OCI-LY7 (cell line): ENCODE measurements around the gene CD164L2. TPM values are rescaled to one million over a fixed set of nuclear protein-coding genes. Genes with fewer than 3 reads are reported as not detected.

Source experiments
- BruUV-seq: library from RNA; stranded (reverse); fragments of 400-500 nt; replicated peaks from 2 replicates; lab custom pipeline; 2021; lab: Mats Ljungman, UMichigan
- CTCF ChIA-PET: fragments of 300-600 bp; sonication (Branson Sonifier 250); formaldehyde crosslinking; loops from one replicate; lab custom pipeline; 2022; ENCODE audit warnings: antibody characterized with exemption; ENCODE audit not compliant: unreplicated experiment; lab: Charles Lee
- POLR2A ChIA-PET: fragments of 300-600 bp; sonication (Branson Sonifier 250); formaldehyde crosslinking; loops from one replicate; lab custom pipeline; 2022; ENCODE audit warnings: antibody characterized with exemption; lab: Charles Lee
- DNase-seq: peaks from one replicate; pipeline ENCODE4 v3.0.0-alpha.2; 2015; ENCODE audit warnings: low spot score
- H2AFZ ChIP-seq: fragments of 200-600 bp; sonication (generic), shearing (Covaris generic); 2 replicates; pipeline ENCODE4 v1.6.1; 2014; ENCODE audit warnings: mild to moderate bottlenecking, antibody characterized with exemption, low read length, moderate library complexity
- H3K27ac ChIP-seq: fragments of 200-600 bp; sonication (generic); 2 replicates; pipeline ENCODE4 v1.5.1; 2014; ENCODE audit warnings: mixed run types, low read depth, mild to moderate bottlenecking, moderate library complexity, low read length, inconsistent platforms; ENCODE audit not compliant: poor library complexity, severe bottlenecking
- H3K36me3 ChIP-seq: fragments of 200-600 bp; sonication (generic); 2 replicates; pipeline ENCODE4 v1.6.1; 2014; ENCODE audit warnings: mild to moderate bottlenecking, antibody characterized with exemption, low read length, moderate library complexity, mixed read lengths; ENCODE audit not compliant: insufficient read depth
- H3K4me1 ChIP-seq: fragments of 200-600 bp; sonication (generic); 2 replicates; pipeline ENCODE4 v1.5.1; 2014; ENCODE audit warnings: mild to moderate bottlenecking, low read length; ENCODE audit not compliant: insufficient read depth, poor library complexity, severe bottlenecking
- H3K4me2 ChIP-seq: fragments of 200-600 bp; sonication (generic); 2 replicates; pipeline ENCODE4 v1.6.1; 2014; ENCODE audit warnings: mild to moderate bottlenecking, low read length
- H3K4me3 ChIP-seq: fragments of 200-600 bp; sonication (generic); 2 replicates; pipeline ENCODE4 v1.5.1; 2014; ENCODE audit warnings: mild to moderate bottlenecking, low read depth, low read length; ENCODE audit not compliant: poor library complexity, severe bottlenecking
- H3K79me2 ChIP-seq: fragments of 200-600 bp; sonication (generic); 2 replicates; pipeline ENCODE4 v1.6.1; 2016; ENCODE audit warnings: low read depth, mild to moderate bottlenecking, low read length, moderate library complexity, mixed read lengths; ENCODE audit not compliant: insufficient read depth
- H3K9me2 ChIP-seq: fragments of 200-600 bp; sonication (generic); 2 replicates; pipeline ENCODE4 v1.6.1; 2016; ENCODE audit warnings: mild to moderate bottlenecking, low read length, mixed read lengths; ENCODE audit not compliant: insufficient read depth
- H3K9me3 ChIP-seq: fragments of 200-600 bp; sonication (generic); 2 replicates; pipeline ENCODE4 v1.6.1; 2014; ENCODE audit warnings: mild to moderate bottlenecking, mixed run types, low read length, mixed read lengths
- H4K20me1 ChIP-seq: fragments of 200-600 bp; sonication (generic); 2 replicates; pipeline ENCODE4 v1.6.1; 2014; ENCODE audit warnings: mild to moderate bottlenecking, antibody characterized with exemption, low read length, moderate library complexity, mixed read lengths; ENCODE audit not compliant: insufficient read depth
- CTCF ChIP-seq: fragments of 200-600 bp; sonication (generic); conservative IDR thresholded peaks from 2 replicates; pipeline ENCODE4 v1.5.1; 2014; ENCODE audit warnings: mild to moderate bottlenecking, antibody characterized with exemption, low read length, moderate library complexity, mixed read lengths
- EZH2phosphoT487 ChIP-seq: fragments of 200-600 bp; sonication (generic); IDR thresholded peaks from 2 replicates; pipeline ENCODE4 v1.6.1; 2018; ENCODE audit warnings: low read depth, borderline replicate concordance, mild to moderate bottlenecking, mixed run types, antibody characterized with exemption, low read length, moderate library complexity, mixed read lengths
- intact Hi-C: fragments of 100-400 bp; cut with micrococcal nuclease; formaldehyde crosslinking; loops from one replicate; pipeline ENCODE4 v1.10.0; 2022; ENCODE audit not compliant: unreplicated experiment
- total RNA-seq, 2 experiments: library from RNA; depleted of rRNA in 1 of 2; stranded (reverse); fragments of >200 nt in 1 of 2; shearing (Covaris generic) in 1 of 2; gene quantifications; 2 replicates each; pipeline ENCODE4 v1.2.3, GENCODE V29; 2014 to 2022

CD164L2 gene
- total RNA-seq, 2 experiments from 2014 or later = not detected

GRCh38 chr1:27343639-27344025, 39.5 kb downstream of the CD164L2 start:
- Histone ChIP-seq H3K4me2 (peak overlapping the region; percentile 96), H3K27ac (peak overlapping the region; percentile 70), H4K20me1 (no peaks in the 10 kb centered on the region), H3K36me3 (peaks cover 8% of the 10 kb centered on the region; the same call in 1 of the 2 replicates), H3K4me3 (peak overlapping the region; percentile 81), H3K79me2 (peaks cover 5% of the 10 kb centered on the region; the same call in 1 of the 2 replicates), H3K4me1 (peaks cover 44% of the 10 kb centered on the region), H3K9me3 (no peaks in the 10 kb centered on the region), H3K9me2 (no peaks in the 10 kb centered on the region), H2AFZ (peak overlapping the region; percentile 76; the same call in 1 of the 2 replicates)
- DNase-seq = peak; percentile 24
- POLR2A ChIA-PET = interaction anchor here (1.1 kb wide), 1 partner anchor 93 kb away, joined by 3 read pairs; no protein-coding TSS in a partner anchor
- TF ChIP-seq EZH2phosphoT487 (no peak), CTCF (0 out of 2 replicates have a peak, but pooled peaks have one; percentile 17)
- no TSS peak for BruUV-seq
- intact Hi-C loops = loop anchor here (1.0 to 5.0 kb wide), 2 partner anchors 14 to 49 kb away; partner anchors contain the start of gene GPR3
- CTCF ChIA-PET = interaction anchor here (0.6 kb wide), 1 partner anchor 13 kb away, joined by 3 read pairs; no protein-coding TSS in a partner anchor

- Histone ChIP-seq H3K36me3 (peaks cover 8% of the 10 kb centered on the region; the same call in 1 of the 2 replicates), H3K79me2 (peaks cover 5% of the 10 kb centered on the region; the same call in 1 of the 2 replicates), H3K4me3 (peak overlapping the region; percentile 81), H3K9me3 (no peaks in the 10 kb centered on the region), H3K4me1 (peaks cover 44% of the 10 kb centered on the region), H3K4me2 (peak overlapping the region; percentile 96), H4K20me1 (no peaks in the 10 kb centered on the region), H3K9me2 (no peaks in the 10 kb centered on the region), H3K27ac (peak overlapping the region; percentile 70), H2AFZ (peak overlapping the region; percentile 76; the same call in 1 of the 2 replicates)
- BruUV-seq = TSS peak; percentile 55
- intact Hi-C loops = loop anchor here (1.0 to 5.0 kb wide), 2 partner anchors 14 to 49 kb away; partner anchors contain the start of gene GPR3
- ChIA-PET POLR2A (interaction anchor here (1.1 kb wide), 1 partner anchor 93 kb away, joined by 3 read pairs; no protein-coding TSS in a partner anchor), CTCF (interaction anchor here (0.8 to 1.2 kb wide), 2 partner anchors 14 to 23 kb away, joined by 3 read pairs; no protein-coding TSS in a partner anchor)
- TF ChIP-seq EZH2phosphoT487 (no peak), CTCF (no peak)
- peak; percentile 76 for DNase-seq
Measured at GRCh38 chr1:27342778-27343638, 40.1 kb downstream of the CD164L2 start.
